GM20000 (cell line): ENCODE measurements around the gene RAMP3.

Experiments used
- DNase-seq: peaks from one replicate; pipeline ENCODE4 v3.0.0; 2012; ENCODE audit warnings: low spot score
- CTCF ChIP-seq: IDR thresholded peaks from 2 replicates; pipeline ENCODE4 v1.5.1; 2012; ENCODE audit warnings: mild to moderate bottlenecking, control low read depth; ENCODE audit errors: extremely low read depth, missing control alignments

RAMP3 gene

GRCh38 chr7:45158471-45158870, 880 bp downstream of the RAMP3 start:
- no peak for TF ChIP-seq CTCF
- no peak for DNase-seq

- no peak for TF ChIP-seq CTCF
Observed at GRCh38 chr7:45159296-45159695, 1.7 kb downstream of the RAMP3 start.

GRCh38 chr7:45160417-45160881, 2.9 kb downstream of the RAMP3 start:
- peak; percentile 60 for DNase-seq
- no peak for TF ChIP-seq CTCF

More at GRCh38 chr7:45159296-45159695, 1.7 kb downstream of the RAMP3 start:
- no peak for DNase-seq

- TF ChIP-seq CTCF: no peak
- DNase-seq: no peak
Observed at GRCh38 chr7:45161138-45161537, 3.5 kb downstream of the RAMP3 start.

GRCh38 chr7:45161842-45162241, 4.3 kb downstream of the RAMP3 start:
- no peak for TF ChIP-seq CTCF
- DNase-seq: no peak

- no peak for DNase-seq
- TF ChIP-seq CTCF: no peak
Observed at GRCh38 chr7:45162311-45162845, 4.8 kb downstream of the RAMP3 start.

- no peak for DNase-seq
Observed at GRCh38 chr7:45162943-45163691, 5.5 kb downstream of the RAMP3 start.

More at GRCh38 chr7:45162943-45163691, 5.5 kb downstream of the RAMP3 start:
- no peak for TF ChIP-seq CTCF
